NK-92 (cell line): ENCODE results near the gene RDX.
"Not testable (repeated sequence)": the region's sequence is repeated elsewhere in the genome, so short reads cannot be mapped to it uniquely, and the experiment has no call there.

Source experiments
- DNase-seq: peaks from one replicate; lab custom pipeline; 2025; ENCODE audit not compliant: unreplicated experiment; lab: John Stamatoyannopoulos, UW

Gene RDX

DNA sequence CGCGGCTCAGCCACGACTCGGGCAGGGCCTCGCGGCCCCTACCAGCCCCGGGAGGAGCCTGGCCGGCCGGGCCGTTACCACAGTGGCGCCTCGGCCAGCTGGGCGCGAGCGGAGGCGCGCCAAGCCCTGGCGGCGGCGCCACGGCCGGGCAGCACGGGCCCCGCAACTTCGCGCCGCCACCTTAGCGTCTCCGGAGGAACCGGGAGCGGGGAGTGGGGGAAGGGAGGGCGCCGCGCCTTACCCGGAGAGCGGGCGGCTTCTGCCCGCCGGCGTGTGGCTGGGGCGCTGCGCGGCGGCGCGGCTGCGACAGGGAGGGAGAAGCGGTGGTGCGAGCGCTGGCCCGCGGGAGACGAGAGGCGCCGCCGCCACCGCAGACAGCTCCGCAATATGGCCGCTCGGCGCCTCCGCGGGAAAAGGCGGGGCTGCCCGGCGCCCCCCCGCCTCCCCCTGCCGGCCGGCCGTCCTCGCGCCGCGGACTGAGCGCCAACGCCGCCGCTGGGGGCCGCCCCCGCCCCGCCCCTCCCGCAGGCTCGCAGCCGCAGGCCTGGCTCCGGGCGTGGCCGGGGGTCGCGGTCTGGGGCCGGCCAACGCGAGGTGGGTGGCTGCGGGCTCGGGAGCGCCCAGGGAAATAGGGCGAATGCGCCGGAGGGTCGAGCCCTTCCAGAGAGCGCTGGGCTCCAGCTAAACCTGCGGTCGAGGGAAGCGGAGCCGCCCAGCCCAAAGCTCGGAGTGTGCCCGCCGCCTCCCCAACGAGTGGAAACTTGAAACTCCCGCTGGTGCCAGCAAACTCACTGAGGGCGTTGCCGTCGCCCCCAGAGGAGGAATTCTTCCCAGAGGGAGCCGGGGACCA lies at the start of gene RDX:
RDX (minus strand) TSS at position 389 of the 850 bp plus-strand sequence. CDS start 16,922 bp downstream, outside the sequence.
- DNase-seq, result no peak

DNA sequence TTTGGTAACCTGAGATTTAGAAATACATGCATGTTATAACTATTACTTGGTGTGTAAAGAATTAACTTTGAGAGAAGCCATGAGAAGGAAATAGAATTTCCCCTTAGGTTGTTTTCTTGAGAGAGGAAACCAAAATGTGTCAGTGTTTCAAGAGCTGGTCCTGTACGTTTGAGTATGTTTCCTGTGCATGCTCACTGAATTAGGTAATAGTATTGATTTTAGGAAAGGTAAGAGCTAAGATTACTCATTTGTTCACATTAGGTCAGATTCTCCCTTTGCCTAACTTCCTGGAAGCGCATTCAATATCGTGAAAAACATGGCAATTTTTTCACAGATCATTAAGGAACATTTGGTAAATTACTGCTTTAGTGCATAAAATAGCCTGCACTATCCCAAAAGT lies 49.3 kb upstream of the RDX start:
- no peak for DNase-seq

DNA sequence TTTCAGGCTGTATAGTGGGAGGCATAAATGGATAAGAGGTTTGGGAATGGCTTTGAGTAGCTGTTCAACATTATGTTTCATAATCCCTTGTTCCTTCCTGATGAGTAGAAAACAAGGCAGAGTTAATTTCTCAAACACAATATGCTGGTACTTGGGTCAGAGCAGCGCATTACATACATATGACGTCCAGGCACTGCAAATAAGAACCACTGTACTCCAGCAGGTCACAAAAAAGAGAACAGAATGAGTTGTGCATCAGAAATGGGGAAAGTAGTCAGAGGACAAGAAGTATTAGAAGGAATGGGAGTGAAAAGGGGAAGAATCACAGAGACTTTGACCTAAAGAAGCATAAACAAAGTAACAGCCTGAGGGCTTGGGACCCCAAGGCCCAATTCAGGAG lies 44.0 kb upstream of the RDX start:
- DNase-seq, result no peak

DNA sequence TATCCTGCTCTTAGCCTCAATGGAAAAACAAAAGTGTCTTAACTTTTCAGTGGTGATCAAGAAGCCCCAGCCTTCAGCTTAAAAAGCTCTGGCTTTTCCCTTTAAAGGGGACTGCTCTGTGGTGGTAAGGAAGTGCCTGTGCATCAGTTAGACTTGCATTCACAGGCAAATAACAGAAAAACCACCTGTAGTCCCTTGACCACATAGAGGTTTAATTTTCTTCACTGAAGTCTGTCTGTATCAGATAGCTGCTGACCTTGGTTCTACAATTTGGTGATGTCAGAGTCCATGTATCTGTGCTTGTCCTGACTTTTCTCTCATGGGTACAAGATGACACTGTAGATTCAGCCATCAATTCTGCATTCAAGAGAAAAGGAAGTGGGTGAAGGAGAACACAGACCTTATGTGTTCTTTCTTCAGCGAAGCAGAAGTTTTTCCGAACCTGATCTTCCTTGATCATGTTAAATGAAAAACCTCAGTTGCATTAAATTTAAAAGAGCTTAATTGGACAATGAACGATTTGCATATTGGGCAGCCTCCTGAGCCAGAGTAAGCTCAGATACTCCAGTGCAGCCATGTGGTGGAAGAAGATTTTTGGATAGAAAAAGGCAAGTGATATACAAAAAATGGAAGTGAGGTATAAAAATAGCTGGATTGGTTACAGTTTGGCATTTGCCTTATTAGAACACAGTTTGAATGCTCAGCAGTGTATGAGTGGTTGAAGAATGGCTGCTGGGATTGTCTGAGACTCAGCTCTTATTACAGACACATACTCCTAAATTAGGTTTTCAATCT lies 43.2 kb upstream of the RDX start:
- no peak for DNase-seq

DNA sequence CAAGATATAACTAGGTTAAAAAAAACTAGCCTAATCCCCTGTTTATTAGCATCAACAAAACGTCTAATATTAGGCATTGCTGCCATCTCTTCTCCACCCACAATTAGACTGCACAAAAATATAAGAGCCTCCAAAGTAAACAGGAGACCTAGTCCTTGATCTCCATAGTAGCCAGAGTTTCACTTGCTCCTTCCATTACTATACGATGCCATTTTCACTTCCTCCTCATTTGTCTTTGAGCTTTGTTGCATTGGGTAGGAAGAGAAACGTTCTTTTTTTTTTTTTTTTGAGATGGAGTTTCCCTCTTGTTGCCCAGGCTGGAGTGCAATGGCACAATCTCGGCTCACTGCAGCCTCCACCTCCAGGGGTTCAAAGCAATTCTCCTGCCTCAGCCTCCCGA lies 42.3 kb upstream of the RDX start:
- DNase-seq, result no peak

DNA sequence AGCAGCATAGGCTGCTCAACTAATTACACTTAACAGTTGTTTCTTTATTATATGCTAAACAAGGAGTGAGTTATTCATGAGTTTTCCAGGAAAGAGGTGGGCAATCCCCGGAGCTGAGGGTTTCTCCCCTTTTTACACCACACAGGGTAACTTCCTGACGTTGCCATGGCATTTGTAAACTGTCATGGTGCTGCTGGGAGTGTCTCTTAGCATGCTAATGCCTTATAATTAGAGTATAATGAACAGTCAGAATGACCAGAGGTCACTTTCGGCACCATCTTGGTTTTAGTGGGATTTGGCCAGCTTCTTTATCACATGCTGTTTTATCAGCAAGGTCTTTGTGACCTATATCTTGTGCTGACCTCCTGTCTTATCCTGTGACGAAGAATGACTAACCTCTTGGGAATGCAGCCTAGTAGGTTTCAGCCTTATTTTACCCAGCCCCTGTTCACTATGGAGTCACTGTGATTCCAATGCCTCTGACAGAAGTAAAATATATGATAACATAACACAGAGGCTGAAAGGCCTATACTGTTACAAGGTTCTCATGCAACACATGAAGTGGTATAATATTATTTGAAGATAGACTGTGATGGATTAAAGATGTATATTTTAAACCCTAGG lies 41.3 kb upstream of the RDX start:
- no peak for DNase-seq

DNA sequence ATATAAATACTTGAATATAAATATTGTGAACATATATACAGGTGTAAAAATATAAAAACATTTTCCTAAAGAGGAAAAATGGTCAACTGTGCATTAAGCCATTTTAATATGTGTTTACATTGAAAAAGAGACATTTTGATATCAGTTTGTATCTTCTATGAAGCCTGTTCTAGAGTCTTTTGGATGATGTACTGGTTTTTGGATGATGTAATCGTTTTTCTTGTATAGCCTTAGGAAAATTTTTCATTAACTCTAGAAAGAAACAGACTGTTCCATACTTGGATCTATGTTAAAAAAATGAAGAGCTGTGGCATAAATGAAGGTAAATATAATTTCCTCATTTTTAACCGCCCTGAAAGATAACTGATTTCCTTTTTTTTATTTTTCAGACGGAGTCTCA lies 39.6 kb upstream of the RDX start:
- no peak for DNase-seq

DNA sequence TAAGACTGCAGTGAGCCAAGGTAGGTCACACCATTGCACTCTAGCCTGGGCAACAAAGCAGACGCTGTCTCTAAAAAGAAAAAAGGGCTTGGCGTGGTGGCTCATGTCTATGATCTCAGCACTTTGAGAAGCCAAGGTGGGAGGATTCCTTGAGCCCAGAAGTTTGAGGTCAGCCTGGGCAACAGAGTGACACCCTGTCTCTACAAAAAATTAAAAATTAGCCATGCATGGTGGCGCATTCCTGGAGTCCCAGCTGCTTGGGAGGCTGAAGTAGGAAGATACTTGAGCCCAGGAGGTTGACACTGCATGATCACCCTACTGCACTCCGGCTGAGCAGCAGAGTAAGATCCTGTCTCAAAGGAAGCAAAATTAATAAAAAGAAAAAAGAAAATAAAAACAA lies 38.9 kb upstream of the RDX start:
- DNase-seq, result no peak

DNA sequence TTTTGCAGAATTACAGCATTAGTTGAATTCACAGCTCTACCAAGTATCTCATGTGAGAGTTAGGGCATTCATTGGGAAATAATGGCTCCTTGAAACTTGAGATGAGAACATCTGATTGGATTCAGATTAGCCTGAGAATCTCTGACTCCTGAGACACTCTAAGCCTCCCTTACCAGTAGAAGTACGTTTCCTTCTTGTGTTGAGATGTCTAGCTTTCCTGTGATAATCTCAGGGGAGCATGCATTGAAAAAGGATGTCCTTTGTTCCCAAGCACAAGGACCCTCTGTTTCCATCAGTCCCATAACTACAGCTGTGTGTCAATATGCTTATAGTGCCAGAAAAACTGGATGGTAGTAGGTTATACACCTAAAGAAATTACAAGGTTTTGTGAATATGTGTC lies 35.2 kb upstream of the RDX start:
- DNase-seq, result no peak

DNA sequence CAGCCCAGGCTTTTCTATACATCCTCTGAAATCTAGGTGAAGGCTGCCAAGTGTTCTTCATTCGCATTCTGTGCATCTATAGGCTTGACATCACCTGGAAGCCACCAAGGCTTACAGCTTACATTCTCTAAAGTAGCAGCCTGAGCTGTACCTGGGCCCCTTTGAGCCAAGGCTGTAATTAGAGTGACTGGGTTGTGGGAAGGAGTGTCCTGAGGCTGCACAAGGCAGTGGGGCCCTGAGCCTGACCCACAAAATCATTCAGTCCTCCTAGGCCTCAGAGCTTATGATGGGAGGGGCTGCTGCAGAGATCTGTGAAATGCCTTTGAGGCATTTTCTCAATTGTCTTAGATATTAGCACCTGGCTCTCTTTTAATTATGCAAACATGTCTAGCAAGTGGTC lies 33.0 kb upstream of the RDX start:
- no peak for DNase-seq

DNA sequence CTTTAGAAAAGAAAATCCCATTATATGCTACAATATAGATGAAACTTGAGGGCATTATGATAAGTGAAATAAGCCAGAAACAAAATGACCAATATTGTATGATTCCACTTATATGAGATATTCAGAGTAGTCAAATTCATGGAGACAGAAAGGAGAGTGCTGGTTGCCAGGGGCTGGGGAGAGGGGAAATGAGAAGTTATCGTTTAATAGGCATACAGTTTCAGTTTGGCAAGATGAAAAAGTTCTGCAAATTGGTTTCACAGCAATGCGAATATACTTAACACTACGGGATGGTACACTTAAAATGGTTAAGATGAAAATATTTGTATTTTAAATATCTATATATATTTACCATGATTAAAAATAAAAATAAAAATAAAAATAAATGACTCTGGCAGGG lies 31.1 kb upstream of the RDX start:
- DNase-seq, result no peak

DNA sequence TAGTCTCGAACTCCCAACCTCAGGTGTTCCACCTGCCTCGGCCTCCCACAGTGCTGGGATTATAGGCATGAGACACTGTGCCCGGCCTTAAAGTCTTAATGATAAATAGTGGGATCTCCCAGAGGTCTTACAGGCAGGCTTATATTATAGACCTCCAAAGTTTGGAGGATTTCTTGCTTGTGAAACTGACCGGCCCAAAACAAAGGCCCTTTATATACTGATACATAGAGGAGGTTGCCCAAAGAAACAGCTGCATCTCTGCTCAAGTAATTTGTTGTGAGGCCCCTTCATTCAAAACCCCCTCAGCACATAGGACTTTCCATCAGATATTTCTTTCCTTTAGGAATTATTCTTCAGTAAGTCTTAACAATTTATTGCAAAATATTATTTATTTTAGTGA lies 27.4 kb upstream of the RDX start:
- no peak for DNase-seq

DNA sequence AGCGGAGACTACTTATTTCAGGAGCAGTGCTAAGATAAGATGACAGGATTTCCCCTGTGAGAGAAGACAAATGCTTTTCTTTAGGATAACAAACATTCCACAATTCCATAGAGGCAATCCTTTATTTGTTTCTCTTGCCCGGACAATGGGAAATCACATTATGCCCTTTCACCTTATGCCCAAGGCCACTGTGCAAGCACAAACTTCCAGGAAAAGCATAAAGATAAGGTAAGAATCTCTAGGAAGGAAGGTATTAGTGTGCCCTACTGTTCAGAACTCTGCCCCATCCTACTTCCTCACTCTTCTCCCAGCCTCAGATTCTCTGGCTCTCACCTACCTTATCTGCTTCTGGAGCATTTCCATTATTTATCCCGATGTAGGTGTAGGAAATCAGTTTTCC lies 23.1 kb upstream of the RDX start:
- DNase-seq, result no peak

DNA sequence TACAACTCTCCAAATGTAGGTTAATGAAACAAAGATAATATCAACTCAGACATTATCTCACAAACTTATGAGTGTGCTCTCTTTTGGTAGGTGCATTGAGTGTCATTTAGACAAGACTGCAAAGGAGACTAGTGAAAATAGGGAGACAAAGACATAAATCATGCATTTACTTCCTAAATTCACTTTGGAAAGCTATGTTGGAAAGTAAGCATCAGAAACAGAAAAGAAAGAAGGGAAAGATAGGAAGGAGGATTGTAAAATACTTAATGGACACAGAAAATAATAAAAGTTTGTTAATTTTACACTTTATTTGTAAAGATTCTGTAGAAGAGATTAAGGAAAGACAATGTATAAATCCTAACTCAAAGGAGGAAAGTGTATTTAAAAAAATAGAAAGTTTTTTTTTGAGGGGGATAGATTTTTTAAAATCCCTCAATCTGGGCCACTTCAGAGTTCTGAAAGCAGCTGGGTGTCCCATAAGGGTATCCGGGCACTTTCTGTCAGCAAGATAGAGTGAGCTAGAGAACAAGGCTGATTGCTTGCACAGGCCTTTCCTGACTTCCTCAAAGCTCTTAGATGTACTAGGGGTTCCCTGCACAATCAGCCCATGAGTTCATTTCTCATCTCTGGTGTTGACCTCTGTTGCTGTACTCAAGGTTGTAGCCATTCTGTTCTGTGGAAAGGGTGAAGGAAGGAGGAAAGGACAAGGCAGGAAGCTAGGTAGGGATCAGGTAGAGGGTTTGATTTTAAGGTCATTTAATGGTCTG lies 22.4 kb upstream of the RDX start:
- DNase-seq, result no peak

DNA sequence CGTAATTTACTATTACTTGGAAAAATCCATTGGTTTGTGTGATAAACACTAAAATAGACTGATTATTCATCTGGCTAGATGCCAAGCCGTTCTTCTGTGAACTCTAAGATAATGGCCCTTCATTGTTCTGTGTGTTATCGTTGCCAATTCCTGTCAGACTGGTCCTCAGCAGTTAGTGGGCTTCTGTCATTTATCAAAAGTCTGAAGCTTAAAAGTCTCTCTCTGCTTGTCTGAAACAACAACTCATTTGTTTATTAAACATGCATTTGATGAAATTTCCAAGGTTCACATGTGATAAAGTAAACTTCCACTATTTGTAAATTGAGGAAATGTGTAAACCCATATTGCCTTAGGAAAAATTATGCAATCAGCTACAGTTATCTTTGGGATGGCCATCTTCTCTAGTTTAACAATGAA lies 21.1 kb upstream of the RDX start:
- no peak for DNase-seq

DNA sequence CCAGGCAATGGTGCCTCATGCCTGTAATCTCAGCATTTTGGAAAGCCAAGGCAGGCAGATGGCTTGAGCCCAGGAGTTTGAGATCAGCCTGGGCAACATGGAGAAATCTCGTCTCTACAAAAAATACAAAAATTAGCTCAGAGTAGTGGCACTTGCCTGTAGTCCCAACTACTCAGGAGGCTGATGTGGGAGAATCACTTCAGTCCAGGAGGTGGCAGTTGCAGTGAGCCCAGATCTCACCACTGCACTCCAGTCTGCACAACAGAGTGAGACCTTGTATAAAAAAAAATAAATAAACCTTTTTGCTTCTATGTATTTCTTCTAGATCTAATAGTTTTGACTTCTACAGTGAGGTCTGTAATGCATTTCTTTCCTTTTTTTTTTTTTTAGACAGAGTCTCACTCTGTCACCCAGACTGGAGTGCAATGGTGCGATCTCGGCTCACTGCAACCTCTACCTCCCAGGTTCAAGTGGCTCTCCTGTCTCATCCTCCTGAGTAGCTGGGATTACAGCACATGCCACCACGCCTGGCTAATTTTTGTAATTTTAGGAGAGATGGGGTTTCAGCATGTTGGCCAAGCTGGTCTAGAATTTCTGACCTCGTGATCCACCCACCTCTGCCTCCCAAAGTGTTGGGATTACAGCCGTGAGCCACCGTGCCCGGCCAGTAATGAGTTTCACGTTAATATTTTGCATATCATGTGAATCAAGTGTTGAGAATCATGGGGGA lies 18.1 kb upstream of the RDX start:
- no peak for DNase-seq

DNA sequence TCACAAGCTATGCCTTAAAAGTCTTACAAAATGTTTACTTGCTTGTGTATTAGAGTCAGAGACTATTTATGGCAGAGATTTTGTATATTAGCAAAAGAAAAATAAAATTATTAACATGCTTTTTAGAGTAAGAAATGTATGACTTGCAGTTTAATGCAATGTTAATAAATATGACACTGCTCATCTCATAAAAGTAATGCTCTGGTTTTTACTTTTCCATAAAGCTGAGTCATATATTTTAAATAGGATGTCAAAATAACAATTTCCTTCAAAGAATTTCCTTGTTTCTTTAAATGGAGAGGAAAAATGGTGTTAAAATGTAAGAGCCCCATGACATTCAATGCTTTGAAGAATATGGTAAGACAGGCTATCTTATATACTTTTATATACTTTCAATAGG lies 16.3 kb upstream of the RDX start:
- DNase-seq, result no peak

DNA sequence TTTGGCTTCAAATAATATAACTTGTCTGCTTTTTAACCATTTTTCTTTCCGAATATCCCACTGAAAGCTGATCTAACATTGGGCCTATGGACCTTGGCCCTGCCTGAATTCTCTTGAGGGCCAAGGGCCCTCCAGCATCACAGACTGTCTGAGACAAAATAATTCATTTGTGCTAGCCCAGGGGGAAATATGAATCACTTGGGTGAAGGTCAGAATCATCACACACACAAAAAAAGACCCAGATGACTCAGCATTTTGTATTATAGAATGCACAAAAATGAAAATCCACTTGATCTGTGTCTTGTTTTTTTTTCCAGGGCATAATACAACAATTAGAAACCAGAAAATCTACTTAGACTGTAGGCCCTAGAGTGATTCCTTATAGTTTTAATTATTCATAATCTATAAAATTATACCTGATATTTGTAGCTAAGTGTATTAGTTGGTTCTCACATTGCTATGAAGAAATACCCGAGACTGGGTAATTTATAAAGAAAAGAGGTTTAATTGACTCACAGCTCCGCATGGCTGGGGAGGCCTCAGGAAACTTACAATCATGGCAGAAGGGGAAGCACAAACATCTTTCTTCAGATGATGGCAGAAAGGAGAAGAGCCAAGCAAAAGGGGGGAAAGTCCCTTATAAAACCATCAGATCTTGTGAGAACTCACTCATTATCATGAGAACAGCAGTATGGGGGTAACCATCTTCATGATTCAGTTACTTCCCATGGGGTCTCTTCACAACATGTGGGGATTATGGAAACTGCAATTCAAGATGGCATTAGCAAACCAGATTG lies 15.6 kb upstream of the RDX start:
- DNase-seq, result no peak

DNA sequence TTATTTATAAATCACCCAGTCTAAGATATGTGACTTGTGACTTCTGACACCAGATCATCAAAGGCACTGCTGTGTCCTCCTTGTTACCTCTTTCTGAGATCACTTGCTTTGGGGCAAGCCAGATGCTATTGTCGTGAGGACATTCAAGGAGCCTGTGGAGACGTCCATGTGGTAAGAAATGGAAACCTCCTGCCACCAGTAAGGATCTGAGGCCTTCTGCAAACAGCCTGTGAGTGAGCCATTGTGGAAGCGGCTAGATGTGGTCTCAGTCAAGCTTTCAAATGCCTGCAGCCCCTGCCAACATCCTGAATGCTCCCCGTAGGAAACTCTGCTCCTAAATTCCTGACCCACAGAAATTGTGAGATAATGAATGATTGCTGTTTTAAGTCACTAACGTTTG lies 11.7 kb upstream of the RDX start:
- DNase-seq, result no peak

DNA sequence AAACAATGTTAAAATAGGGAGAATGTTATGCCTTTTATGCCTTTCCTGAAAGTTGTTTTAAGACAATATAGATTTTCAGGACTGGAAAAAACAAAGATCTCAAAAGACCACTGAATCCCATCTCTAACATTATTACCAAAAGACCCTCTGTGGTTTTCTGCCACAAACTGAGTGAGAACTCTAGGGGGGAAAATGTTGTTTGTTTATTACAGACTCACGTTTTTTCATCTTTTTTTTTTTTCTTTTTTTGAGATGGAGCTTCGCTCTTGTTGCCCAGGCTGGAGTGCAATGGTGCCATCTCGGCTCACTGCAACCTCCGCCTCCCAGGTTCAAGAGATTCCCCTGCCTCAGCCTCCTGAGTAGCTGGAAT lies 9.6 kb upstream of the RDX start:
- not testable (repeated sequence) for DNase-seq
